GM12892 (cell line): Measurements from ENCODE around the gene JCAD. TPM values are rescaled to one million over a fixed set of nuclear protein-coding genes. Genes with fewer than 3 reads are reported as not detected.
"Not testable (repeated sequence)": the region's sequence is repeated elsewhere in the genome, so short reads cannot be mapped to it uniquely, and the experiment has no call there.

ENCODE experiments used
- DNase-seq: peaks from one replicate; pipeline ENCODE4 v3.0.0; 2011; ENCODE audit not compliant: insufficient read length
- FAIRE-seq: peaks from 2 replicates; lab custom pipeline; 2011; peaks lifted over from hg19 to GRCh38; lab: Jason Lieb, UNC
- POLR2A ChIP-seq: IDR thresholded peaks from 2 replicates; pipeline ENCODE4 v1.6.1; 2011; ENCODE audit warnings: low read depth, low read length, control low read depth
- POLR2AphosphoS5 ChIP-seq: IDR thresholded peaks from 2 replicates; pipeline ENCODE4 v1.6.1; 2011; ENCODE audit warnings: low read depth, low read length, control low read depth
- TAF1 ChIP-seq: IDR thresholded peaks from 2 replicates; pipeline ENCODE4 v1.6.1; 2011; ENCODE audit warnings: low read depth, mild to moderate bottlenecking, control low read depth, low read length, borderline replicate concordance
- polyA plus RNA-seq: library from polyadenylated mRNA; unstranded; fragments of >200 nt; gene quantifications from one replicate; pipeline ENCODE4 v1.2.1, GENCODE V29; 2012; ENCODE audit warnings: missing spikeins, inconsistent platforms; ENCODE audit not compliant: missing spikeins

The JCAD gene, protein sequence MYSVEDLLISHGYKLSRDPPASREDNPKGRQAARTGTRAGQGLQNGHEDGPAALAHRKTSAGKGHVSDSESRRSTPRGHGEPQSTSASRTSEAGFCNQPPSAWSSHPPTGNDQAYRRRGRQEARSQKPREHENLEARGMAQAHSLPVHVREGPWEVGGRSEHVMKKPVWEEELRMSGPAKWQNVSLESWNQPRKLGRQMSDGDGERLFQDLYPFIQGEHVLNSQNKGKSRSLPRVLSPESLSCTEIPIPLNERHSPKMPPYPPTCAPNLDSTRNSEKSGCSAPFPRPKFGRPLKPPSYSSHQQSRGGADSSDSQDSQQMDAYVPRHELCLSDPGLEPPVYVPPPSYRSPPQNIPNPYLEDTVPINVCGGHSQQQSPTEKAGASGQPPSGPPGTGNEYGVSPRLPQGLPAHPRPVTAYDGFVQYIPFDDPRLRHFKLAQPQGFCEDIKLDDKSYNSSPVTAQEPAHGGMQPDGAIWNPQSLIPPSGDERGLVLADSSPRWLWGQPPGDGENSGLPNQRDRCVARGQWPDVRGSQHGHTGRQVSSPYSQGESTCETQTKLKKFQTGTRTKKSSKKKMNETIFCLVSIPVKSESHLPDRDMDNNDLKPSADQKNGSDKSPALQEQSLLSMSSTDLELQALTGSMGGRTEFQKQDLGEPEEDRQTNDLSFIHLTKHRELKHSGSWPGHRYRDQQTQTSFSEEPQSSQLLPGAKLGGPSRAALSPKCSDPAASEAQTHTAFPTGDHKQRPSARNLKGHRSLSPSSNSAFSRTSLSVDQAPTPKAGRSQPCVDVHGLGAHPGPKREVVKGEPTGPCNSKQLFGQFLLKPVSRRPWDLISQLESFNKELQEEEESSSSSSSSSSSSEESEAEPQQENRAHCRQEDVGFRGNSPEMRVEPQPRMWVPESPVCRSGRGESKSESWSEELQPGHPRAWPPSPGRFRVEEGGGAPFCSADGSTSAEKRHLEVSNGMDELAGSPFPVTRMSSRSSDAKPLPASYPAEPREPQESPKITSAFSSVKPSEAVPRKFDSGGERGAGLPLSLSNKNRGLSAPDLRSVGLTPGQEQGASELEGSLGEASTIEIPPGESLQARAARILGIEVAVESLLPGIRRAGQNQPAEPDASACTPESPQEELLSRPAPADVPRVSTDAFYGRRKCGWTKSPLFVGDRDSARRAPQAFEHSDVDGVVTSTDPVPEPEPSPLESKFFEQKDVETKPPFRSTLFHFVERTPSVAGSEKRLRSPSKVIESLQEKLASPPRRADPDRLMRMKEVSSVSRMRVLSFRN (N-terminal part only)
- 0.04 TPM for polyA plus RNA-seq

DNA sequence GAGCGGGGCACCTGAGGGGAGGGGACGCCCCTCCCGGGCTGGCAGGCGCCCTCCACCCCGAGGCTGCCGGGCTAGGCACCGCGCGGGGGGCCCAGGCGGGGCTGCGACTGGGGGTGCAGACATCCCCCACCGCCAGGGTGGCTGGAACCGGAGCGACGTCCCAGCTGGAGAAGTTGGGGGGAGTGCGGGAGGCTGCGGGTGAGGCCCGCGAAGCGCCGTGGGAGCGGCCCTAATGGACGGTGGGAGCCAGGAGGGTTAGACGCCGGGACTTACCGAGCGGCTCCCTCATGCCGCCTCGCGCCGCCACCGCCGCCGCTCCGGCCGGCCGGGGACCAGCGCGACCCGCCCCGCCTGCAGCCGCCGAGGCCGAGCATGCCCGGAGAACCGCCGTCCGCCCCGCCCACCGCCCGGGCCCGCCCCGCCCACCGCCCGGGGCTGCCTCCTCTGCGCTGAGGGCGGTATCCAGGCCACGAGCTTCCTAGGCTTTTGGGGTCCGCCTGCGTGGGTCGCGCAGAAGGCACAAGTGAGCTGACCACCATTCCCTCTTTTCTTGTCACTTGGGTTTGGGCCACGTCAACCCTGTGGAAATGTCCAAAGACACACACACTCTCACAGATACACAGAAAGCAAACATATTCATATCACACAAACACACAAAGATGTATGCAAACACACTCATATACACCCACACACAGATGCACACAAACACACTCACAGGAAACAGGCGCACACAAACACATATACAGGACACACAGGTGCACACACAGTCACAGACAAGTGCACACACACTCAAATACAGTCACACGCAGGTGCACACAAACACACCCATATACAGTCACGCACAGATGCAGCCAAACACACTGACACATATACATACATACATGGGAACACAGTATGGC lies at the start of gene JCAD:
Gene JCAD (minus strand): TSS at position 378 of the 899 bp plus-strand sequence. CDS start 11,774 bp downstream, outside the sequence.
- no peak for TF ChIP-seq POLR2A
- no peak for TF ChIP-seq TAF1
- no peak for TF ChIP-seq POLR2AphosphoS5
- DNase-seq (peak; percentile 39), FAIRE-seq (peak; percentile 14)

DNA sequence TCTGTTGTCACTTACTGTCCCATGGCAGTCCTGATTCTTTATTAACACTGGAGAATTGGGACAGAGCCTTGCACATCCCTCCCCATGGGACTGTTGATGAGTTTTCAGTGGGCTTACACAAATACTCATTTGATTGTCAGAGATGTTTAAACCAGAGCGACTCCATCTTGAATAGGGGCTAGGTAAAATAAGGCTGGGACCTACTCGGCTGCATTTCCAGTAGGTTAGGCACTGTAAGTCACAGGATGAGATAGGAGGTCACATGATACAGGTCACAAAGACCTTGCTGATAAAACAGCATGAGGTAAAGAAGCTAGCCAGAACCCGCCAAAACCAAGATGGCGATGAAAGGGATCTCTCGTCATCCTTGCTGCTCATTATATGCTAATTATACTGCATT lies 47.6 kb upstream of the JCAD start:
- no peak for TF ChIP-seq TAF1
- TF ChIP-seq POLR2A: no peak
- TF ChIP-seq POLR2AphosphoS5: no peak
- no peak for FAIRE-seq

DNA sequence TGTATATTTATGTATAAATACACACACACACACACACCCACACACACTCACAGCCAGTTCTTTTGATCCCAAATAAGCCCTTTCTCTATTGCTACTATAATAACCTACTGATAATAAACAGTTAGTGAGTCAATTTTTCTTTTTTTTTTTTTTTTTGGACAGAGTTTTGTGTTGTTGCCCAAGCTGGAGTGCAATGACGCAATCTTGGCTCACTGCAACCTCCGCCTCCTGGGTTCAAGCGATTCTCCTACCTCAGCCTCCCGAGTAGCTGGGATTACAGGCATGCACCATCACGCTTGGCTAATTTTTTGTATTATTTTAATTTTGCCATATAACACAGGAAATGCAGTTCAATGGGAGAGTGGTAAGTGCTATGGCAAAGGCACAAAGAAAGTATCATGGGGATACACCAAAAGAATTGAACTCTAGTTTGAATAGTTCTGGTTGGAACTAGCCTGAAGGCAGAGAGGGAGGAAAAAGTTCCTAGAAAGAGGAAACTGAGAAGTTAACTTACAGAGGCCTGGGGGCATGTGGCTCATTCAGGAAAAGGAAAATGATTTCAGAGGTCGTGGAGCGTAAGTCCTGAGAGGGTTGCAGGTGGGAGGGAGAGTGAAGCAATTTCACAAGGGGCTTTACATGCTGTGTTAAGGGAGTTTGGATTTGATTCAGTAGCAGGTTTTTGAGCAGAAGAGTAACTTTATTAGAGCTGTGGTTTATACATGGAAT lies 44.4 kb upstream of the JCAD start:
- FAIRE-seq: no peak
- TF ChIP-seq POLR2AphosphoS5 (no peak), TAF1 (no peak), POLR2A (no peak)
- no peak for DNase-seq

More for the DNA sequence above, 47.6 kb upstream of the JCAD start:
- no peak for DNase-seq

DNA sequence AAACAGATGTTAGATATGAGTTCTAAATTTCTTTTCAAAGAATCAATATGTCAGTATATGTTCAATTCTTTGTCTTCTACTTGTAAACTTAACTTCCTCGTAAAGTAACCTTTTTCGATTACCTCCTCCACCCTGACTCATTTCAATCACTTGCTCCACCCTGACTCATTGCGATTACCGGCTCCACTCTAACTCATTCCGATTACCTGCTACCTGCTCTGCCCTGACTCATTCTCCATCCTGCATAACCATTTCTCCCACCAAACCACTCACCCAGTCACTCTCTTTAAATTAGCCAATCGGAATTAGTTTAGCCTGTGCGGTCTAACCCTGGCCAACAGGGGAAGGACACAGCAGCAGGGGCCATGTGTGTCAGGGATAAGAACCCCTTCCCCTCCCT lies 40.3 kb upstream of the JCAD start:
- not testable (repeated sequence) for DNase-seq, FAIRE-seq

DNA sequence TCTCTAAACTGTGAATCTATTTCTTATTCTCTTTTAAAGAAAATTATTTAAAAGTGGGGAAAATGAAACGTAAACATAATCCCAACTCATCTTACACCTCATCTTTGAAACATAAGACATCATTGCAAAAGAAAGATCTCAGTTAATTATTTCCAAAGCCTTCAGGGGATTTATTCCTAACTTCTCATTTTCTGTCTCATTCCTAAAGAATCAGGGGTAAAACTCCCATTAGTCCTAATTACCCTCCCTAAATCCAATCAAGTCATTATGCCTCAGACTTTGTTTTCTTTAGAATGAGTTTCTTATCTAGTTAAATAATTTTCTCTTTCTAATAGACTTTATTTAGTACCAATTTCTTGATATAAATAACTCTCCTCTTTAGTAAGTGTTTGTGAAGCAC lies 39.7 kb upstream of the JCAD start:
- no peak for DNase-seq
- no peak for FAIRE-seq
- no peak for TF ChIP-seq POLR2AphosphoS5
- TF ChIP-seq POLR2A: no peak
- no peak for TF ChIP-seq TAF1

DNA sequence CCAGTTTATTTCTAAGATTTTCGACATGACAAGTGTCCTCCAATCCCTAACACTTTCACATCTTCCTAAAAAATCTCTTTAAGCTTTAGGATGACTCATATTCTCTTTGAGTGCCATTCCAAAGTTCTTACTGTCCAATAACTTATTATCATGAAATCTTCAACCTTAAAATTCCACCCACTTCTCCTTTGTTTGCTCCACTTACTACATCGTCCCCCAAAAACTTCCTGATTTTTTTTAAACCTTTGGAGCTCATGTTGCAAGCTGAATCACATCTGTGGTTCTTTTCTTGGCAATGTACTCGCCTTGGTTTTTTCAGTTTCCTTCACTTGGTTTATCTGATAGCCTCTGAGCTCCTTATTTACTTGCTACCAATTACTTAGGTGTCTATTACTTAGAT lies 39.2 kb upstream of the JCAD start:
- DNase-seq (no peak), FAIRE-seq (no peak)
- TF ChIP-seq POLR2A: no peak
- no peak for TF ChIP-seq POLR2AphosphoS5
- no peak for TF ChIP-seq TAF1

DNA sequence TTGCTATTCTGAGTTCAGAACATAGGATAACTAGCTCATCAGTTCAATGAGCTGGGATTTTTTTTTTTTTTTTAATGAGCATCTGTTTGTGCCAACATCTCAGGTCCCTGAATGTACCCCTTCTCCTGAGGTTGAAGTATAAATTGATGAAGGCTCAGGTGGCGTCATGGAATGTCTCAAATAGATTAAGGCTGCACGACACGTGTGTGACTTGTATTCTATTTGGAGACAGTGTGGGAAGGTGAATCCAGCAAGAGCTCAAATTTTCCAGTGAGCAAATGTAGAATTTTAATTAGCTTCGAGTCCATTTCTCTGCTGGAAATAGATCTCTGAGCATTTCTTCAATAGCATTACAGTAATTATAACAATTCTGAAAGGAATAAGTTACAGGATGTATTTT lies 37.2 kb upstream of the JCAD start:
- FAIRE-seq (no peak), DNase-seq (no peak)
- TF ChIP-seq POLR2AphosphoS5: no peak
- no peak for TF ChIP-seq POLR2A
- TF ChIP-seq TAF1: no peak

DNA sequence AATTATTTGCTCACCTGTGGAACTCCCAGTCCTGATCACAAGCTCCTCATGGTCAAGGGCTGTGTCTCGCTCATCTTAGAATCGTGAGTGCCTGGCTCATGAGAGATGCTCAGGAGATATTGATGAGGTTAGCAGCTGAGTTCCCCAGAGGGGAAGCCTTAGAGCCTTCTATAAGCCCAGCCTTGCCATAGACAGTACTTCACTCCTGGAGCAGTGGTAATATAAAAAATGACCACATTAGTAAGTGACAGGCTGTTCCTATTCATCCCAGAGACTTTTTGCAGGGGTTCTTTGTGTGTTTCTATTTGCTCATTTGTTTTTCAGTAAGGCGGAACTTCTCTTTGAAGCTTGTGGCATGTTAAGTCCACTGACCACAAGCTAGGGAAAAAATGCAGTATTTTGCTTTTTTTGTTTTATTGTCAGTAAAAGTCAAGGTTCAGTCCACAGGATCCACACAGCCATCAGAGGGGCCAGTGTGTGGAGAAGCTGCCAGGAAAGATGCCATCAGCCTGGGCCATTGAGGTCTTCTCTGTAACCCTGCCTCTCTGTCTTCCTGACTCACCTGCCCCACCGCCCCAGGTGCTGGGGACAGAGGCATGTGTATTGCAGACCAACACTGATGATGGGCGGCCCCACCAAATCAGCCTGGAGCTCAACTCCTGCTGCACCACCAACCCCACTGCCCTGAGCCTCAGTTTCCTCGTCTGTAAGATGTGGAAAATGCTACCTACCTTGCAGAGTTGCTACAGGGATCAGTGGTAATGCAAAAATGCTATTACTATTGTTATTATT lies 36.4 kb upstream of the JCAD start:
- TF ChIP-seq TAF1 (no peak), POLR2AphosphoS5 (no peak), POLR2A (no peak)
- DNase-seq (no peak), FAIRE-seq (no peak)

DNA sequence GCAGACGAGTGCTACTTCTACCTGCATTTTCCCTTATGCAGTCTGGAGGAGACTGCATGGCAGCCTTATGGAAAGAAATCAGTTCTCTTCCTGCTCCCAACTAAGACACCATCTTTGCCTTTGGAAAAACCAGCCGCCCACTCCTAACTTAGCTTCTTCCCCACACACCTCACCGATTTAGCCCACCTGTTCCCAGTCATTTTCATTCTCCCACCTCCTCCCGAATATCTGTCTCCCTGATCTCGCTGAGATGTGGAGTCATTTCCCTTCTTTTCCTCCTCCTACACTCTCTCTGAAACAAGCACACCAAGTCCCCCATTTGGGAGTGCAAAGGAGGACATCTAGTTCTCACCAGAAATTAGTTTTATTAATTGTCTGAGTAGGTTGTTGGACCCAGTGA lies 35.2 kb upstream of the JCAD start:
- FAIRE-seq (no peak), DNase-seq (no peak)
- TF ChIP-seq TAF1 (no peak), POLR2AphosphoS5 (no peak), POLR2A (no peak)
